GM19351 (cell line): ENCODE results near the gene FXR2.
"Not testable (repeated sequence)": the region's sequence is repeated elsewhere in the genome, so short reads cannot be mapped to it uniquely, and the experiment has no call there.

Experiments
- ATAC-seq: cut with Tn5 transposase; IDR thresholded peaks from one replicate; pipeline ENCODE4 v1.9.1; 2021; ENCODE audit warnings: mild to moderate bottlenecking, moderate library complexity; ENCODE audit not compliant: unreplicated experiment

FXR2 gene

GRCh38 chr17:7629939-7630571 lies 15.4 kb upstream of the FXR2 start, which contains the start of gene SHBG:
SHBG (plus strand) TSS chr17:7630135; CDS start chr17:7630173, 38 bp downstream.
- ATAC-seq = no peak

- ATAC-seq = peak; percentile 88
Measured at GRCh38 chr17:7627250-7628121, 12.8 kb upstream of the FXR2 start, which contains the start of gene SAT2. SAT2 (minus strand) TSS chr17:7627821; CDS start chr17:7627635, 186 bp downstream.

GRCh38 chr17:7626956-7627249 lies 12.2 kb upstream of the FXR2 start:
- ATAC-seq = no peak

- ATAC-seq = no peak
Measured at GRCh38 chr17:7626307-7626706, 11.6 kb upstream of the FXR2 start.

GRCh38 chr17:7625749-7626148 lies 11.1 kb upstream of the FXR2 start:
- not testable (repeated sequence) for ATAC-seq

GRCh38 chr17:7623661-7624060 lies 9.0 kb upstream of the FXR2 start:
- ATAC-seq = no peak

- ATAC-seq = no peak
Measured at GRCh38 chr17:7620835-7621234, 6.1 kb upstream of the FXR2 start.

- ATAC-seq = no peak
Measured at GRCh38 chr17:7618608-7619007, 3.9 kb upstream of the FXR2 start.

GRCh38 chr17:7615265-7615747 lies 609 bp upstream of the FXR2 start:
- no peak for ATAC-seq

GRCh38 chr17:7613769-7614424 lies 800 bp downstream of the FXR2 start:
- no peak for ATAC-seq

GRCh38 chr17:7612294-7612640 lies 2.4 kb downstream of the FXR2 start:
- no peak for ATAC-seq

- ATAC-seq = no peak
Measured at GRCh38 chr17:7611635-7612293, 2.9 kb downstream of the FXR2 start.

- no peak for ATAC-seq
Measured at GRCh38 chr17:7610641-7611040, 4.1 kb downstream of the FXR2 start.

GRCh38 chr17:7606280-7606679 lies 8.4 kb downstream of the FXR2 start:
- ATAC-seq = no peak

- ATAC-seq = not testable (repeated sequence)
Measured at GRCh38 chr17:7597561-7597960, 17.1 kb downstream of the FXR2 start.

GRCh38 chr17:7593296-7593695 lies 21.4 kb downstream of the FXR2 start:
- no peak for ATAC-seq

GRCh38 chr17:7592422-7593021 lies 22.2 kb downstream of the FXR2 start:
- ATAC-seq = no peak

- no peak for ATAC-seq
Measured at GRCh38 chr17:7591596-7591995, 23.1 kb downstream of the FXR2 start.

GRCh38 chr17:7590743-7591142 lies 24.0 kb downstream of the FXR2 start:
- ATAC-seq = no peak

GRCh38 chr17:7589891-7590691 lies 24.6 kb downstream of the FXR2 start, which contains the start of gene SOX15:
SOX15 (minus strand) TSS chr17:7590094; CDS start chr17:7589676, 418 bp downstream.
- no peak for ATAC-seq
